Pancreas (tissue), 10 donors: ENCODE measurements around the gene MYMX. TPM values are rescaled to one million over a fixed set of nuclear protein-coding genes. Genes with fewer than 3 reads are reported as not detected.

Experiments used
- ATAC-seq, 4 donors: fragments of 200-7000 bp; cut with Tn5 transposase; one replicate each; pipeline versions ENCODE4 v1.8.0 to v1.9.1; 2020; ENCODE audit warnings: mild to moderate bottlenecking in 4 of 4, moderate library complexity in 4 of 4
- DNase-seq, 6 donors: peaks; one replicate each; pipeline ENCODE4 v3.0.0-alpha.2; 2020
- FAIRE-seq: peaks from 2 replicates; lab custom pipeline; 2012; peaks lifted over from hg19 to GRCh38; lab: Jason Lieb, UNC
- H3K27ac ChIP-seq, 4 donors: fragments of 200-600 bp; sonication (generic); 1 replicate in 3 of 4; 2 replicates in 1 of 4; pipeline versions ENCODE4 v1.5.0 to v1.8.0; 2020
- H3K27me3 ChIP-seq, 4 donors: fragments of 200-600 bp; one replicate each; pipeline ENCODE4 v1.8.0; 2021
- H3K36me3 ChIP-seq, 3 donors: fragments of 200-600 bp; sonication (generic) in 1 of 3; one replicate each; pipeline versions ENCODE4 v1.5.0 to v1.8.0; 2020 to 2021
- H3K4me1 ChIP-seq, 3 donors: fragments of 200-600 bp; one replicate each; pipeline ENCODE4 v1.8.0; 2021
- H3K4me3 ChIP-seq, 4 donors: fragments of 200-600 bp; sonication (generic) in 2 of 4; one replicate each; pipeline versions ENCODE4 v1.5.0 to v1.8.0; 2020 to 2021
- H3K9me3 ChIP-seq, 4 donors: fragments of 200-600 bp; one replicate each; pipeline ENCODE4 v1.8.0; 2021
- WGBS, 2 donors: extraction: QIAGEN DNeasy Blood & Tissue Kit; methylation state at CpG; one replicate each; pipeline ENCODE4 v1.1.7; 2013; 5-methylcytosine and 5-hydroxymethylcytosine counted together
- intact Hi-C, 3 donors: fragments of 100-400 bp; cut with DNase I; formaldehyde crosslinking; loops; one replicate each; pipeline versions ENCODE4 v1.11.1 to v1.14.2; 2022
- polyA plus RNA-seq, 2 donors: library from polyadenylated mRNA; stranded (reverse); fragments of 200-250 nt; gene quantifications; one replicate each; pipeline ENCODE4 v1.2.3, GENCODE V29; 2013
- total RNA-seq, 6 donors: library from RNA; stranded (reverse); fragmentation: NEBNext Ultra II Directional in 4 of 6; extraction: Animal tissue kit (Norgen Biotek cat#: 25700) in 4 of 6; gene quantifications; one replicate each; pipeline versions ENCODE4 v1.2.1 to v1.2.4, GENCODE V29; 2021 to 2023
- TF ChIP-seq, protein P1 (sequence below), 4 donors: fragments of 200-600 bp; sonication (generic) in 3 of 4; IDR thresholded peaks; one replicate each; pipeline versions ENCODE4 v1.5.0 to v1.8.0; 2021; ENCODE audit warnings: antibody characterized with exemption in 4 of 4
- donor health status: healthy with polysubstance abuse.
- donor health status: DM: no; HTN: no; CAD: no; lungs with moderate emphysema.
- donor health status: DM: no; HTN: no; CAD: no.
- donor health status: control.
- donor health status: control.
- donor health status: Bipolar disorder and iron deficiency.
- donor health status: DM: yes; HTN: yes; CAD: no.
- donor health status: DM: no; HTN: no; CAD: no.
- donor health status: DM: no; HTN: no; CAD: no.
- donor health status: DM: yes; HTN: yes; CAD: no.

The MYMX gene
- total RNA-seq: 1 to 10 TPM; 1.1 to 4.3 (median 2.2) TPM
- under 1 TPM; 0.34 to 0.73 TPM for polyA plus RNA-seq

- Histone ChIP-seq H3K4me3 (peak within 1 kb of the TSS in 1 of 4 donors; percentile 22), H3K9me3 (no peaks in the 10 kb centered on the region), H3K27ac (peak within 1 kb of the TSS; percentile 75 to 94 (median 90)), H3K36me3 (no peaks in the 10 kb centered on the region), H3K27me3 (no peaks in the 10 kb centered on the region), H3K4me1 (peaks cover 0 to 35% (median 21%) of the 10 kb centered on the region in 3 donors)
- no peak for FAIRE-seq
- 27 to 29% methylated on average over 7 of the region's 7 CpGs for WGBS, 2 donors
- peak in 3 of 4 donors; percentile 2 to 29 (median 4) for ATAC-seq
- TF ChIP-seq, protein P1, sequence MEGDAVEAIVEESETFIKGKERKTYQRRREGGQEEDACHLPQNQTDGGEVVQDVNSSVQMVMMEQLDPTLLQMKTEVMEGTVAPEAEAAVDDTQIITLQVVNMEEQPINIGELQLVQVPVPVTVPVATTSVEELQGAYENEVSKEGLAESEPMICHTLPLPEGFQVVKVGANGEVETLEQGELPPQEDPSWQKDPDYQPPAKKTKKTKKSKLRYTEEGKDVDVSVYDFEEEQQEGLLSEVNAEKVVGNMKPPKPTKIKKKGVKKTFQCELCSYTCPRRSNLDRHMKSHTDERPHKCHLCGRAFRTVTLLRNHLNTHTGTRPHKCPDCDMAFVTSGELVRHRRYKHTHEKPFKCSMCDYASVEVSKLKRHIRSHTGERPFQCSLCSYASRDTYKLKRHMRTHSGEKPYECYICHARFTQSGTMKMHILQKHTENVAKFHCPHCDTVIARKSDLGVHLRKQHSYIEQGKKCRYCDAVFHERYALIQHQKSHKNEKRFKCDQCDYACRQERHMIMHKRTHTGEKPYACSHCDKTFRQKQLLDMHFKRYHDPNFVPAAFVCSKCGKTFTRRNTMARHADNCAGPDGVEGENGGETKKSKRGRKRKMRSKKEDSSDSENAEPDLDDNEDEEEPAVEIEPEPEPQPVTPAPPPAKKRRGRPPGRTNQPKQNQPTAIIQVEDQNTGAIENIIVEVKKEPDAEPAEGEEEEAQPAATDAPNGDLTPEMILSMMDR (IDR thresholded peaks at IDR 0.05): no peak
- intact Hi-C loops: no loop called here
- DNase-seq: peak in 5 of 6 donors; percentile 50 to 78 (median 74)
Measured at GRCh38 chr6:44216677-44217331, at the start of gene MYMX. Gene MYMX (plus strand): TSS chr6:44216926. CDS start chr6:44217472, 546 bp downstream.

DNA sequence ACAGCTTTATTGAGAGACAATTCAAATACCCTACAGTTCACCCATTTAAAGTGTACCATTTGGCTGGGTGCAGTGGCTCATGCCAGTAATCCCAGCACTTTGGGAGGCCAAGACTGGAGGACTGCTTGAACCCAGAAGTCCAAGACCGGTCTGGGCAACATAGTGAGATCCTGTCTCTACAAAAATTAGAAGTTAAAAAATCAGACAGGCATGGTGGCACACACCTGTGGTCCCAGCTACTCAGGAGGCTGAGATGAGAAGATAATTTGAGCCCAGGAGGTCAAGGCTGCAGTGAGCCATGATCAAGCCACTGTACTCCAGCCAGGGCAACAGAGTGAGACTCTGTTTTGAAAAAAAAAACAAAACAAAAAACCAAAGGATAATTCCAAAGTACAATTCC lies 49.2 kb upstream of the MYMX start:
- no peaks in the 10 kb centered on the region for H3K36me3 ChIP-seq
- H3K9me3 ChIP-seq: no peaks in the 10 kb centered on the region
- intact Hi-C loops: no loop called here
- no peak overlapping the region for H3K4me3 ChIP-seq
- no peak overlapping the region for H3K27ac ChIP-seq
- ATAC-seq (no peak), DNase-seq (no peak), FAIRE-seq (no peak)
- H3K4me1 ChIP-seq: peaks cover 0 to 5% (median 5%) of the 10 kb centered on the region in 3 donors
- 94 to 99% methylated on average over 1 of the region's 1 CpG for WGBS, 2 donors
- TF ChIP-seq, protein P1 (IDR thresholded peaks at IDR 0.05): no peak
- no peaks in the 10 kb centered on the region for H3K27me3 ChIP-seq

- FAIRE-seq (no peak), ATAC-seq (no peak), DNase-seq (no peak)
- Histone ChIP-seq H3K27me3 (no peaks in the 10 kb centered on the region), H3K36me3 (no peaks in the 10 kb centered on the region), H3K9me3 (no peaks in the 10 kb centered on the region), H3K27ac (no peak overlapping the region), H3K4me3 (no peak overlapping the region), H3K4me1 (no peaks in the 10 kb centered on the region)
- TF ChIP-seq, protein P1 (IDR thresholded peaks at IDR 0.05): no peak
- WGBS, 2 donors: 42 to 45% methylated on average over 9 of the region's 9 CpGs
- intact Hi-C loops: no loop called here
Measured at GRCh38 chr6:44169154-44169553, 47.6 kb upstream of the MYMX start.

GRCh38 chr6:44169886-44170570 lies 46.7 kb upstream of the MYMX start:
- DNase-seq (no peak), ATAC-seq (no peak), FAIRE-seq (no peak)
- no peaks in the 10 kb centered on the region for H3K9me3 ChIP-seq
- no peaks in the 10 kb centered on the region for H3K27me3 ChIP-seq
- 66 to 74% methylated on average over 10 of the region's 10 CpGs for WGBS, 2 donors
- TF ChIP-seq, protein P1 (IDR thresholded peaks at IDR 0.05): no peak
- H3K4me1 ChIP-seq: no peaks in the 10 kb centered on the region
- H3K36me3 ChIP-seq: no peaks in the 10 kb centered on the region
- no peak overlapping the region for H3K4me3 ChIP-seq
- no peak overlapping the region for H3K27ac ChIP-seq
- intact Hi-C loops: loop anchor here in 2 of 3 donors (5.0 to 10.0 kb wide), 3 partner anchors 62 to 165 kb away; no protein-coding TSS in a partner anchor
